Germinal center (tissue), 1 donor: ENCODE data around the gene OR5AK2.
"Not testable (repeated sequence)": the region's sequence is repeated elsewhere in the genome, so short reads cannot be mapped to it uniquely, and the experiment has no call there.

Experiments
- DNase-seq: peaks from one replicate; pipeline ENCODE4 v3.0.0; 2012; ENCODE audit warnings: mixed read lengths, low spot score

The OR5AK2 gene

DNA sequence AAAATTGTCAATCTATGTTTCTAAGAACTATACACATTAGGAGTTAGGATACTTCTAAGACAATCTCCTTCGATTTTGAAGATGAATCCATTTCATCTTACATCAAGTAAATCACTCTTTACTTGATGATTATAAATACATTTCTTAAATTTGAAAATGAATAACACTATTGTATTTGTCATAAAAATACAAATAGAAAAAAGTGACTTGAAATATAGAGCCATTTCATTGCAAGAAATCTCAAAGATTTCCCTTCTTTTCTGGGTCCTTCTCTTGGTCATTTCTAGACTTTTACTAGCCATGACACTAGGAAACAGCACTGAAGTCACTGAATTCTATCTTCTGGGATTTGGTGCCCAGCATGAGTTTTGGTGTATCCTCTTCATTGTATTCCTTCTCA, at the start of gene OR5AK2:
TSS of gene OR5AK2 (plus strand) at position 301 of the 400 bp plus-strand sequence. CDS start at position 301, 0 bp downstream.
- no peak for DNase-seq

DNA sequence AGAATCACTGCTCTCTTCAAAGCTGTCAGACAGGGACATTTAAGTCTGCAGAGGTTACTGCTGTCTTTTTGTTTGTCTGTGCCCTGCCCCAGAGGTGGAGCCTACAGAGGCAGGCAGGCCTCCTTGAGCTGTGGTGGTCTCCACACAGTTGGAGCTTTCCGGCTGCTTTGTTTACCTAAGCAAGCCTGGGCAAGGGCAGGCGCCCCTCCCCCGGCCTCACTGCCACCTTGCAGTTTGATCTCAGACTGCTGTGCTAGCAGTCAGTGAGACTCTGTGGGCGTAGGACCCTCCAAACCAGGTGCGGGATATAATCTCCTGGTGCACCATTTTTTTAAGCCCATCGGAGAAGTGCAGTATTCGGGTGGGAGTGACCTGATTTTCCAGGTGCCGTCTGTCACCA, 43.2 kb upstream of the OR5AK2 start:
- DNase-seq = not testable (repeated sequence)

- DNase-seq = no peak
Observed at GRCh38 chr11:56948991-56949515, 39.7 kb upstream of the OR5AK2 start.

DNA sequence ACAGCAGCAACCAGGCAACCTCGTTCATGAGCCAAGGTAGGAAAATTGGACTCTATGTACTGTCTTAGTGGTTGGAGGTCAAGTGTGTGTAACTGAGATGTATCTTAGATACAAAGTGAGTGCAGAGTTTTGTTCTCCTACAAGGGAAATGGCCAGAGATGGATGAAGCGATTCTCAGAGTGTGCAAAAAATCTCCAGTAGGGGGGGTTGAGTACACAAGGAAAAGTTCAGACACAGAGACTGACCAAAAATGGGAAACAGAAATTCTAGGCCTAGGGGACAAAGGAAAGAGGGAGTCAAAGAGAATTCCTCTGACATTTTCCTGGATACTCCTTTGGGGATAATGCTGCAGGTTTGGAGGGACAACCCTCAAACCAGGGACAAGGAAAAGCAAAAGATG, 38.2 kb upstream of the OR5AK2 start:
- no peak for DNase-seq

GRCh38 chr11:56953907-56954306, 34.8 kb upstream of the OR5AK2 start:
- DNase-seq = not testable (repeated sequence)

DNA sequence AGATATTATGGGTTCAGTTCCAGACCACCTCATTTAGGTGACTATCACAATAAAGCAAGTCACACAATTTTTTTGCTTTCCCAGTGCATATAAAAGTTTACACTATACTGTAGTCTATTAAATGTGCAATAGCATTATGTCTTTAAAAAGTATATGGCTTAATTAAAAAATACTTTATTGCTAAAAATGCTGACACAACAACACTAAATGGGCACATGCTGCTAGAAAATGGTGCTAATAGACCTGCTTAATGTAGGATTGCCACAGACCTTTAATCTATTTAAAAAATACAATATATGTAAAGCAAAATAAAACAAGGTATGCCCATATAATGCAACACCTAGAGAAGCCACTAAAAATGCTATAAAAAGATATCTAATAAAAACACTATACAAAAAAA, 27.1 kb upstream of the OR5AK2 start:
- no peak for DNase-seq

DNA sequence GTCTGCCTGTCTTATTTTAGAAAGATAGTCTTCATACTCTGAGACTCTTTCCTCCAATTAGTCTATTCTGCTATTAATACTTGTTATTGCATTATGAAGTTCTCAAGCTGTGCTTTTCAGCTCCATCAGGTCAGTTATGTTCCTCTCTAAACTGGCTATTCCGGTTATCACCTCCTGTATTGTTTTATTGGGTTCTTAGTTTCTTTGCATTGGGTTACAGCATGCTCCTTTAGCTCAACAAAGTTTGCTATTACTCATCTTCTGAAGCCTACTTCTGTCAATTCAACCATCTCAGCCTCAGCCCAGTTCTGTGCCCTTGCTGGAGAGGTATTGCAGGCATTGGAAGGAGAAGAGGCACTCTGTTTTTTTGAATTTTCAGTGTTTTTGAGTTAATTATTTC, 21.0 kb upstream of the OR5AK2 start:
- DNase-seq = no peak

- no peak for DNase-seq
Observed at GRCh38 chr11:56968524-56968923, 20.2 kb upstream of the OR5AK2 start.

DNA sequence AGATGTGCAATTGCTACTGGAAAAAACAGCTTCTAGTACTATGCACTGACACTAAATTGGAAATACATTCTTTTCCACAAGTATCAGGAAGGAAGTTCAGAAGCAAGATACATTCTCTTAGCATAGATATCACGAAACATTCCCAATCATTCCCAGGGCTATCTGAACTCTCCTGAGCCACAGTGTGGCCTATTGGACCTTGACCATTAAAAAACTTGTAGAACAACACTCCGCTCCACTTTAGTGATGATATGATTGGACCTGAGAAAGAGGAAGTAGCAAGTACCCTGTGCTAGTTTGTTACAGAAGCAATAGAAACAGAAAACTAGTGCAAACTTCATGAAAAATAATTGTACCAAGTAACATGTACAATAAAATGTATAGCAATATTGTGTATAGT, 11.4 kb upstream of the OR5AK2 start:
- no peak for DNase-seq

- no peak for DNase-seq
Observed at GRCh38 chr11:56990702-56991101, 2.0 kb downstream of the OR5AK2 start.

GRCh38 chr11:56994532-56994931, 5.8 kb downstream of the OR5AK2 start:
- DNase-seq = no peak

GRCh38 chr11:57001674-57002401, 13.1 kb downstream of the OR5AK2 start:
- no peak for DNase-seq

DNA sequence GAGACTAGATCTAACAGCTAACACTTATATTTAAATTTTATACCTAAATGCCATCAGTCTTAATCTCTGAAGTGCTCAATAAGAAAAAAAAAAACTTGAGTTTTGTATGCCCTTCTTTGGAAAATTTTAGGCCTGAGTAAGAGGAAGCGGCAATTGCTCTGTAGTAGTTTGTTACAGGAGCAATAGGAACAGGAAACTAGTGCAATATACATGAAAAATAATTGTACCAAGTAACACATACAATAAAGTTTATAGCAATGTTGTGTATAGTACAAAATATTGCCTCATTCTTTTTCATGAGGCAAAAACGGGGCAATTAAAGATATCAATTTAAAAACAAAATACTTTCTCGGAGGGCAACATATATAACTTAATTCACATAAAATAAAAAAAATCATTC, 19.7 kb downstream of the OR5AK2 start:
- no peak for DNase-seq

GRCh38 chr11:57015679-57016078, 27.0 kb downstream of the OR5AK2 start:
- DNase-seq = no peak

DNA sequence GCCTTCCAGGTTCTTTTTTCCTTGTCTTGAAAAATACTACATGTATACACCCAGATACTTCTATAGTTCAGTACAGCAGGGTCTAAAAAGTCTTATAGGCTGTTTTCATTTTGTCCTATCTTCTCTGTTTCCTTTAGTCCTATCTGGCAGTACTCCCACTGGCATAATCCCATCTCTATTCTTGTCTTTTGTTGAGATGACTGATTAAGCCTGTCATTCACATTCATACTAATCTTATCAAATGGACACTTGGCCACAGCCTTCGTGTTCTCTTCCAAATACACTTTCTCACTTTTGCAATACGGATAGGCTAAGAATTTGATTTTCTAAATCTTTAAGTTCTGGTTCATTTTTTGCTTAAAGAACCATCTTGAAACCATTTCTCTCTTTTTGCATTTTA, 42.8 kb downstream of the OR5AK2 start:
- DNase-seq = no peak
